ENCODE results near the gene NAALADL2.

Gene NAALADL2

GRCh38 chr3:175580318-175580717 is 721.2 kb downstream of the NAALADL2 start:
- H3K27ac ChIP-seq = no peak overlapping the region
- TF ChIP-seq CTCF (IDR thresholded peaks at IDR 0.05) (no peak), ZFX (IDR thresholded peaks at IDR 0.05; ENCODE audit: borderline replicate concordance) (no peak)

- H3K27ac ChIP-seq = no peak overlapping the region
- TF ChIP-seq CTCF (IDR thresholded peaks at IDR 0.05) (no peak), ZFX (IDR thresholded peaks at IDR 0.05; ENCODE audit: borderline replicate concordance) (no peak)
These were observed 726.8 kb downstream of the NAALADL2 start for GRCh38 chr3:175585898-175586297.

- no peak overlapping the region for H3K27ac ChIP-seq
- TF ChIP-seq ZFX (IDR thresholded peaks at IDR 0.05; ENCODE audit: borderline replicate concordance) (no peak), CTCF (IDR thresholded peaks at IDR 0.05) (no peak)
These were observed 731.6 kb downstream of the NAALADL2 start for GRCh38 chr3:175590745-175591144.

- TF ChIP-seq CTCF (IDR thresholded peaks at IDR 0.05) = no peak
- TF ChIP-seq ZFX (IDR thresholded peaks at IDR 0.05; ENCODE audit: borderline replicate concordance) = no peak
- H3K27ac ChIP-seq = no peak overlapping the region
These were observed 732.2 kb downstream of the NAALADL2 start for GRCh38 chr3:175591375-175591774.

GRCh38 chr3:175593331-175593730 is 734.2 kb downstream of the NAALADL2 start:
- no peak overlapping the region for H3K27ac ChIP-seq
- TF ChIP-seq CTCF (IDR thresholded peaks at IDR 0.05) (no peak), ZFX (IDR thresholded peaks at IDR 0.05; ENCODE audit: borderline replicate concordance) (no peak)

- TF ChIP-seq ZFX (IDR thresholded peaks at IDR 0.05; ENCODE audit: borderline replicate concordance) = no peak
- no peak for TF ChIP-seq CTCF (IDR thresholded peaks at IDR 0.05)
- no peak overlapping the region for H3K27ac ChIP-seq
These were observed 739.6 kb downstream of the NAALADL2 start for GRCh38 chr3:175598740-175599139.

- H3K27ac ChIP-seq = peak overlapping the region; percentile 23
- TF ChIP-seq CTCF (IDR thresholded peaks at IDR 0.05) (no peak), ZFX (IDR thresholded peaks at IDR 0.05; ENCODE audit: borderline replicate concordance) (no peak)
These were observed 742.4 kb downstream of the NAALADL2 start for GRCh38 chr3:175601521-175601920.
